ENCODE results near the gene FILIP1L. TPM values are rescaled to one million over a fixed set of nuclear protein-coding genes. Genes with fewer than 3 reads are reported as not detected.
A peak's percentile ranks its signal among the peaks of the same experiment; 100 is the strongest.

FILIP1L gene
- total RNA-seq, 3 donors from 2014 or later: 8.9 to 37.0 (median 17.1) TPM

DNA sequence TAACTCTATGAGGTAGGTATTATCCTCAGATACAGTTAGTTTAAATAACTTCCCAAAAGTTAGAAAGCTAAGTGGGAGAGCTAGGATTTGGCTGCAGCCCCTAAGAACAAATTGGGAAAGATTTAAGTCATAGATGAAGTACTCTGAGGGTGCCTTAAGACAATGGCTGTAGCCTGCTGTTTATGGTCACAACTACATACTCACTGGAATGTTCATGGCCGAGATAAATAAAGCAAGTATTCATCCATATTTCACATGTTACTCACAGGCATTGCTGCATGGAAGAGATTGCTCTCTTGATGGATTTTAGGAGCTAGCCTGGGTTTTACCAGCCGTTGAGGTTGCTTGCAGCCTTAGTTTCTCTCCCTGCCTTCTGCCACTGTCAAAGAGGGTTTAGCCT, 151.6 kb downstream of the FILIP1L start:
- TF ChIP-seq CTCF (IDR thresholded peaks at IDR 0.05): no peak
- H3K4me1 ChIP-seq (ENCODE audit: low read depth): peaks cover 3% of the 10 kb centered on the region
- intact Hi-C loops (cut with DNase I, micrococcal nuclease): no loop called here

GRCh38 chr3:99961756-99962515, 152.4 kb downstream of the FILIP1L start:
- H3K36me3 ChIP-seq (ENCODE audit: low read depth): no peaks in the 10 kb centered on the region
- DNase-seq (no peak), ATAC-seq (no peak)
- intact Hi-C loops (cut with DNase I, micrococcal nuclease): no loop called here
- no peak overlapping the region for H3K4me3 ChIP-seq
- no peaks in the 10 kb centered on the region for H3K9me3 ChIP-seq
- TF ChIP-seq CTCF (IDR thresholded peaks at IDR 0.05): no peak
- H3K4me1 ChIP-seq (ENCODE audit: low read depth): peaks cover 3% of the 10 kb centered on the region

More for the DNA sequence above, 151.6 kb downstream of the FILIP1L start:
- Histone ChIP-seq H3K4me3 (no peak overlapping the region), H3K36me3 (ENCODE audit: low read depth) (no peaks in the 10 kb centered on the region), H3K9me3 (no peaks in the 10 kb centered on the region)
- ATAC-seq (no peak), DNase-seq (no peak)

- ATAC-seq (peak; percentile 44), DNase-seq (no peak)
- intact Hi-C loops (cut with DNase I, micrococcal nuclease): no loop called here
- Histone ChIP-seq H3K4me1 (ENCODE audit: low read depth) (peaks cover 3% of the 10 kb centered on the region), H3K36me3 (ENCODE audit: low read depth) (no peaks in the 10 kb centered on the region), H3K9me3 (no peaks in the 10 kb centered on the region), H3K4me3 (no peak overlapping the region)
- no peak for TF ChIP-seq CTCF (IDR thresholded peaks at IDR 0.05)
Observed at GRCh38 chr3:99960941-99961340, 153.4 kb downstream of the FILIP1L start.

- no peak for TF ChIP-seq CTCF (IDR thresholded peaks at IDR 0.05)
- DNase-seq: no peak
- Histone ChIP-seq H3K4me3 (no peak overlapping the region), H3K9me3 (no peaks in the 10 kb centered on the region), H3K4me1 (ENCODE audit: low read depth) (peaks cover 3% of the 10 kb centered on the region), H3K36me3 (ENCODE audit: low read depth) (no peaks in the 10 kb centered on the region)
- ATAC-seq: peak; percentile 39
- intact Hi-C loops (cut with DNase I, micrococcal nuclease): no loop called here
Observed at GRCh38 chr3:99960123-99960878, 154.0 kb downstream of the FILIP1L start.

DNA sequence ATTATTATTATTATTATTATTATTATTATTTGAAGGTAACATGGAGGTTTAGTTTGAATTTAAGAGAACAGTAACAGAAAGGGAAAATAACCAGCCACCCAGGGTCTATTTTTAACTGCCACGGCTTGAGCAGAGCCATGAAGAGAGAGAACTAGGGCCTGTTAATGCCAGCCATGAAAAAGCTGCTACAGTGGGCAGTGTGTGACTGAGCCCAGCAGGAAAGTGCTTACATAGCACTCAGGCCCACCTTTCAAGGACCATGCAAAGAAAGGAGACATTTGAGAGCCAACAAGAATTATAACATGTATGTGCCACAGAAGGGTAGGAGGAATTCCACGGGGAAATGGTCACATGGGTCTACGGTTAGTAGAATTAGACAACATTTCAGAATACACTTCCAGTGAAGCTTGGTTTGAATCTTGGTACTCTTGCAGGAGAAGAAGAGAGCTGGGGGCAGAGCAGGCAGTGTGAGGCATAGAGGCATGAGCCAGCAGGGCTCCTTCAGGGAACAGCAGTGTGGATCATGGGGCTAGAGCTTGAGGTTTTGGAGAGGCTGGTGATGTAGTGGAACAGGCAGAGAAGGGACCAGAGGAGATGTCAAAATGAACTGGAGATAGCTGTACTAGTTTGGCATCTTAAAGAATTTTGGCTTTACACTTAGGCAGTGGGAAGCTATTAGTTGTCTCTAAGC, 155.9 kb downstream of the FILIP1L start:
- Histone ChIP-seq H3K4me3 (no peak overlapping the region), H3K9me3 (no peaks in the 10 kb centered on the region), H3K36me3 (ENCODE audit: low read depth) (no peaks in the 10 kb centered on the region), H3K4me1 (ENCODE audit: low read depth) (peaks cover 3% of the 10 kb centered on the region)
- no peak for TF ChIP-seq CTCF (IDR thresholded peaks at IDR 0.05)
- no peak for DNase-seq
- intact Hi-C loops (cut with DNase I, micrococcal nuclease): no loop called here
- ATAC-seq: no peak
